HG02852 (cell line): ENCODE measurements around the gene PSMB9.
"Not testable (repeated sequence)": the region's sequence is repeated elsewhere in the genome, so short reads cannot be mapped to it uniquely, and the experiment has no call there.

Experiments used
- ATAC-seq: cut with Tn5 transposase; IDR thresholded peaks from one replicate; pipeline ENCODE4 v1.9.1; 2021; ENCODE audit warnings: mild to moderate bottlenecking, moderate library complexity; ENCODE audit not compliant: unreplicated experiment

PSMB9 gene

DNA sequence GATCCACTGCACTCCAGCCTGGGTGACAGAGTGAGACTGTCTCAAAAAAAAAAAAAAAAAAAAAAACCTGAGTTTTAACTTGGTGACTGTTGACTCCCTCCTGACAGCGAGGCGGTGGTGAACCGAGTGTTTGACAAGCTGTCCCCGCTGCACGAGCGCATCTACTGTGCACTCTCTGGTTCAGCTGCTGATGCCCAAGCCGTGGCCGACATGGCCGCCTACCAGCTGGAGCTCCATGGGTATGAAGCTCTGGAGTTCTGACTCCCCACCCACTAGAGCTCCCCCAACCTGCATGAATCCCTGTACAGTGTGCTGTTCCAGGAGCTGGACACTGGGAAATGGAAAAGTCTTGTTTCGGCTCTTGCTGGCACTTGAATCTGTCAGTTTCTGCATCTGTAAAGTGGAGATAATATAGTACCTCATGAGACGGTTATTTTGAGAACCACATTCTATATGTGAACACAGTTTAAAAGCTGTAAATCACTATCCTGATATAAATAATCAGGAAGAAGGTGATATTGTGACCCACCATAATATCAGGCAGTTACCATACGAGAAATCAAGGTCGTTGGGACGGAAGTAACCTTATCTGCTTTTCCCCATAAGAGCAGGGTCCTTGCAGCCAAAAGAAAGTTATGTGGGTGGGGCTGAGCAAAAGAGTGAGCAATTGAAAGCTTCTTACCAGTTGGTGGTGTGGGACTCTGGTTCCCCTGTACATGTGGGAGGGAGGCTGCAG lies 3.3 kb downstream of the PSMB9 start:
- no peak for ATAC-seq

DNA sequence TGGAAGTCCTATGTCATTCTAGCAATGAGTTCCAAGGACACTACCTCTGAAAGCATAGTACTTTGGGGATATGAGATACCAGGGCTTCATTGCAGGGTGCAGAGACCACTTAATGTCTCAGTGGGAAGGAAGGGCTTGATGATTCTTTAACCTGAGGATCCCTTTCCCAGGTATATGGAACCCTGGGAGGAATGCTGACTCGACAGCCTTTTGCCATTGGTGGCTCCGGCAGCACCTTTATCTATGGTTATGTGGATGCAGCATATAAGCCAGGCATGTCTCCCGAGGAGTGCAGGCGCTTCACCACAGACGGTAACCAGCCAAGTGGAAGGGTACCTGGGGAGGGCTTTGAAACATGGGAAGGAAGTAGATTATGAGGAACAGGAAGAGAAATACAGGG lies 4.2 kb downstream of the PSMB9 start:
- no peak for ATAC-seq

- no peak for ATAC-seq
Observed at GRCh38 chr6:32860674-32861073, 6.7 kb downstream of the PSMB9 start.

GRCh38 chr6:32862725-32863124 lies 8.7 kb downstream of the PSMB9 start:
- no peak for ATAC-seq

DNA sequence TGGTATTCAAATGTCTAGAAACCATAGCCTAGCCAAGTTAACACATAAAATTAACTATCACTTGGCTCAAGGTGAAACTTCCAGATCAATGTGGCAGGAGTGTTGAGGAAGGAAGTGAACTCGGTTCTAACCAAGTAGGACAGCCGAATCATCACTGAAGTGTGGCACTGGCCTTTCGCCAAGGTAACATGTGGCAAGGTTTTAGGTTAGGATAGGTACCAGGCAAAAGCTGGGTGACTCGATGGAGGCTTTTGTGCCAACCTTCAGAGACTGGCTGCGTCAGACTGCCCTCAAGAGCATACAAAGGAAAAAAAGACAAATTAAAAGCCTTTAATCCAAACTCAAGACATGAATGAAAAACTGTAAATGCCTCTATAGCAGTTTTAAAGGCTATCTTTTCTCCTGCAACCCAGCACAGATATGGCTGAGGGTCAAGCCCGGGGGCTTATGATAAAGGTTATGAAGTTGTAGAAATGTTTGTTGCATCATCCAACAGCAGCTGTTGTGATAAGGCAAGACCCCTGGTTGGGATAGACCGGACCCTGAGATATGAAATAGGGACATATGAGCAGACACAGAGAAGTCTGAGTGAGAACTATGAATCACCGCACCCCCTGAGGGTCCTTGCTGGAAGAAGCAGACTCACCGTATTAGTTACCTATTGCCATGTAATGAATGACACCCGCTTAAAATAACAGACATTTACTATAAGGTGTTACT lies 11.9 kb downstream of the PSMB9 start:
- no peak for ATAC-seq

GRCh38 chr6:32867022-32867477 lies 13.1 kb downstream of the PSMB9 start:
- ATAC-seq = no peak

GRCh38 chr6:32867554-32868256 lies 13.7 kb downstream of the PSMB9 start:
- ATAC-seq = no peak

- no peak for ATAC-seq
Observed at GRCh38 chr6:32868257-32868788, 14.3 kb downstream of the PSMB9 start.

GRCh38 chr6:32873947-32874346 lies 20.0 kb downstream of the PSMB9 start:
- not testable (repeated sequence) for ATAC-seq

DNA sequence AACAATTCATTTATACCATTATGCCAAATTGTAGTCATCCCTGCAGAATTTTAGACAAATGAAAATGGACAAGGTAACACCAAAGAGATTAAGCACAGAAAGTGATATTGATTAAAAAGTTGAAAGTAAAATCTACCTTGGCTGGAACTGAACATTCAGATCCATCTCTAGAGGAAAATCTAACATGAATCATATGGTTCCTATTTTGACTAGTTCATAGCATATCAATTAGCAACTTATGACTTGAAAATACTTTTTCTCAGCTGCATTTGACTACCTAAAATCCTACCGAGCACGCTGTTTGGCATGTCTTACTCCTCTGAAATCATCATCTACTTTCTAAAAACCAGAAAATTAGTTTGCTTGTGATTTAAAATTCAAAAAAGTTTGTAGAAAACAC lies 22.6 kb downstream of the PSMB9 start:
- no peak for ATAC-seq

DNA sequence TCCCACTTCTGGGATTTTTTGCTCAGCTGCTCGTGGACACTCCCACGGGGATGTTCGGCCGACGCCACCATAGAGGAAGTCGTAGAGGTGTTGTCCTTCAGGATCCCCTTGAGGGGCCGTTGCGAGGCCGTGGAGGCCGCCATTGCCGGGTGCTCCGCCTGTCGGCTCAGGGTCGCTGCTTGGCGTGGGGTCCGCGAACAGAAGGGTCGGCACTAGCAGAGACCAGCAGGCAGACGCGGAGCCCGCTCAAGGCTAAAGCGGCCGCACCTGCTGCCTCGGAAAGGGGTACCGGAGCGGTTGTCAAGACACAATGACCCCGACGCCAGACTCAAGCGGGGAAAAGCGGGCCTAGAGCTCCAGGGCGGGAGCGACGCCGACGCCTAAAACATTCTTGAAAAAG lies 25.7 kb downstream of the PSMB9 start:
- no peak for ATAC-seq

- not testable (repeated sequence) for ATAC-seq
Observed at GRCh38 chr6:32880962-32881361, 27.0 kb downstream of the PSMB9 start.

DNA sequence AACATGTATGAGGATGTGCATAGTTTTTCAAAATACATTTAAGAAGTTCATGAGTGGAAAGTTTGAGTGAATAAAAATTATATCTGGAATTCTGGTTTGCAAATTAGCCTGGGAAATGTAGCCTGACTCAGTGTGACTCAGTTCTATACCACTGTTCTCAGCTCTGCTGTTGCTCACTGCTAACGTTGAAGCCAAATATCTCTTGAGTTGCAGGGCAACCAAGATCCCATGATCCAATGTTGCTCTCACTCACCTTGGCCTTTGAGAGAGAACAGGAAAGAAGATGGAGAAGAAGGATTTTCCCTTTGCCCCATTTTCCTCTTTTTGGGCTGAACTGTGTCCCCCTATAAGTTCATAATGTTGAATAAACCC lies 28.9 kb downstream of the PSMB9 start:
- ATAC-seq = no peak

GRCh38 chr6:32883789-32884188 lies 29.8 kb downstream of the PSMB9 start:
- ATAC-seq = no peak

DNA sequence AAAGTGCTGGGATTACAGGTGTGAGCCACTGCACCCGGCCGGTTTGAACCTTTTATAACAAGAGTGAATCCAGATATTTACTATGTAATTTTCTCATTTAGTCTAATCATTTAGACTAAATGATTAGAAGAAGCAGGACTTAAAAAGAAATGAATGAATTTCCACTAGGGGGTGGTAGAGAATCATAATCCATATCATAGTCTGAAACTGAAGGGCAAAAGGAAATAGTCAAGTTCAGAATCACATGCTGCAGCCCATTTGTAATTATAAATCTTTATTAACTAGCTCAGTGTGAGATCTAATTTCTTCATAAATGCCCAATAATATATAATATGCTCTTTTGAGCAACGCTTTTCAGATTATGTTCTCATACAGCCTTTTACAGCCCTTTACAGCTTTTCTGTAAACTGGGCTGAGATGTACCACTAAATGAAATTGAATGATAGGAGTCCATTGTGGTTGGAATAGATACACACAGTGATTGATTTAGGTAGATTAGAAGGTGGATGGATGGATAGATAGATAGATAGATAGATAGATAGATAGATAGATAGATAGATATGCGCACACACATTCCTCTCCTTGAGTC lies 31.8 kb downstream of the PSMB9 start:
- ATAC-seq = no peak

- no peak for ATAC-seq
Observed at GRCh38 chr6:32886681-32887383, 32.8 kb downstream of the PSMB9 start.

GRCh38 chr6:32887616-32888015 lies 33.6 kb downstream of the PSMB9 start:
- no peak for ATAC-seq

GRCh38 chr6:32888576-32888975 lies 34.6 kb downstream of the PSMB9 start:
- ATAC-seq = no peak

DNA sequence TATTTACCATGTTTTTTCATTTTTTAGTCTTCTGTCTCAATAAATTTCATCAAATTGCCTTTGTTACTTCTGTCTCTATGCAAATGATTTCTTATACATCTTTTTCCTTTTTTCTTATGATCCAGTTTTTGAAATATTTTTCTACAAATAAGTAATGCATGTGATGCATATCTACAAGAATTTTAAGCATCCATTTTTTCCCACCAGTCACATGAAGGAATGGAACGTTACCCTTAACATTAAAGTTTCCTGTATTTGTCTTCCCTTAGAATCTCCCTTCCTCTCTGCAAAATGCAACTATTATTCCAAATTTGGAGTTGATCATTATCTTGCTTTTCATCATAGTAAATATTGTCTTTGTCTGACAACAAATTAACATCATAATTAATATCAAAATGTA lies 35.5 kb downstream of the PSMB9 start:
- no peak for ATAC-seq

- no peak for ATAC-seq
Observed at GRCh38 chr6:32890831-32891230, 36.8 kb downstream of the PSMB9 start.
